Common myeloid progenitor, CD34-positive (primary cell): Measurements from ENCODE around the gene ADARB1.

Experiments used
- CTCF ChIA-PET: fragments of 350-600 bp; sonication (Branson Sonifier 250); formaldehyde crosslinking; loops from one replicate; lab custom pipeline; 2021; ENCODE audit warnings: antibody characterized with exemption; lab: Charles Lee
- POLR2A ChIA-PET: fragments of 350-600 bp; sonication (Branson Sonifier 250); formaldehyde crosslinking; loops from one replicate; lab custom pipeline; 2021; ENCODE audit warnings: antibody characterized with exemption; lab: Charles Lee
- DNase-seq, 3 donors: peaks; one replicate each; pipeline versions ENCODE4 v3.0.0 to v3.0.0-alpha.2; 2013
- H3K27ac ChIP-seq, 2 experiments: 1 replicate in 1 of 2; 2 replicates in 1 of 2; pipeline ENCODE4 v1.7.0; 2013; ENCODE audit warnings: inconsistent platforms in 2 of 2, low read length in 2 of 2, mild to moderate bottlenecking in 2 of 2, low read depth in 1 of 2, moderate library complexity in 1 of 2; ENCODE audit not compliant: severe bottlenecking in 2 of 2, insufficient read depth in 1 of 2, poor library complexity in 1 of 2
- H3K27me3 ChIP-seq, 5 experiments: replicated peaks in 2 of 5; 1 replicate in 3 of 5; 2 replicates in 2 of 5; pipeline versions ENCODE4 v1.6.1 to v1.7.0; 2013; ENCODE audit warnings: low read length in 4 of 5, mild to moderate bottlenecking in 2 of 5, moderate library complexity in 2 of 5, inconsistent platforms in 1 of 5; ENCODE audit not compliant: insufficient read depth in 5 of 5, control insufficient read depth in 4 of 5
- H3K36me3 ChIP-seq, 4 experiments: 1 replicate in 2 of 4; 2 replicates in 2 of 4; pipeline versions ENCODE4 v1.6.1 to v1.7.0; 2013; ENCODE audit warnings: low read length in 3 of 4, control low read depth in 1 of 4, mild to moderate bottlenecking in 1 of 4; ENCODE audit not compliant: control insufficient read depth in 4 of 4, insufficient read depth in 4 of 4
- H3K4me1 ChIP-seq, 4 experiments: 1 replicate in 3 of 4; 2 replicates in 1 of 4; pipeline versions ENCODE4 v1.6.1 to v1.7.1; 2013; ENCODE audit warnings: low read length in 3 of 4, mild to moderate bottlenecking in 3 of 4, control low read depth in 1 of 4, inconsistent platforms in 1 of 4, moderate library complexity in 1 of 4; ENCODE audit not compliant: control insufficient read depth in 4 of 4, insufficient read depth in 4 of 4; ENCODE audit errors: control extremely low read depth in 1 of 4
- H3K4me3 ChIP-seq, 7 experiments: 1 replicate in 4 of 7; 2 replicates in 3 of 7; pipeline versions ENCODE4 v1.5.1 to v1.7.0; 2013; ENCODE audit warnings: mild to moderate bottlenecking in 7 of 7, low read length in 6 of 7, moderate library complexity in 6 of 7, inconsistent platforms in 2 of 7, low read depth in 2 of 7, control low read depth in 1 of 7; ENCODE audit not compliant: insufficient read depth in 4 of 7, control insufficient read depth in 1 of 7; ENCODE audit errors: extremely low read depth in 1 of 7
- H3K9me3 ChIP-seq, 5 experiments: 1 replicate in 4 of 5; 2 replicates in 1 of 5; pipeline versions ENCODE4 v1.6.1 to v1.7.1; 2013; ENCODE audit warnings: low read length in 4 of 5, mild to moderate bottlenecking in 2 of 5, inconsistent platforms in 1 of 5, low read depth in 1 of 5, moderate library complexity in 1 of 5; ENCODE audit not compliant: control insufficient read depth in 4 of 5, insufficient read depth in 2 of 5; ENCODE audit errors: control extremely low read depth in 1 of 5
- WGBS: methylation state at CpG from one replicate; pipeline ENCODE4 v1.1.5; 2013; ENCODE audit not compliant: insufficient coverage; 5-methylcytosine and 5-hydroxymethylcytosine counted together

The ADARB1 gene

DNA sequence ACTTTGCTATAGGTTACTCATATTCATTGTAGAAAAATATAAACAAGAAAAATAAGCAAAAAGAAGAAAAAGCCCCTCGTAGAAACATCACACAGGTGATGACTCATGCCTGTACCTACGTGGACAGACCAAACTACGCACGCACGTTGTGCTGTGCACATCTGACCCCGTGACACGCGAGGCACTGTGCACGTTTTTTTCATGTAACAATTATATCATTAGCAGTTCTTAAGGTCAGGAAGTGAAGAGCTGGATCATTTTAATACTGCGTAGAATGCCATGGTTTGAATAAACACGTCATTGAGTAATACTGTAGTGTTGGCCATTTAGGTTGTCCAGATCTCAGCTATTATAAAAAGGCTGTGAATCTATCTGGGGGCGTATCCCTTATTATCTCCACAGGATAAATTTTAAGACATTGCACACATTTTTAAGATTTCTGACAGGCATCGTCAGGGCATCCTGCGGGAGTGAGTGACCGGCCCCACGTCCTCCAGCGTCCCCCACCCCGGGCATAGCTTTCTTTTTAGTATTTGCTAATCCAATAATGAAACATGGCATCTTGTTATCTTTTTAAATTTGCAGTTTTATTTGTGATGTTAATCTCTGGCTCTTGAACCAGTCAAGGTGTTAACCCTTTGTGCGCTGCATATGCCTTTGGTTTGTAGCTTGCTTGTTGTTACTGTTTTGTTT lies 23.4 kb upstream of the ADARB1 start:
- no peaks in the 10 kb centered on the region for H3K4me1 ChIP-seq
- DNase-seq = no peak
- no peak overlapping the region for H3K27ac ChIP-seq
- peaks cover under 1 to 15% (median 8%) of the 10 kb centered on the region in 5 experiments for H3K27me3 ChIP-seq
- no peaks in the 10 kb centered on the region for H3K36me3 ChIP-seq
- CTCF ChIA-PET = no interaction called here
- 88% methylated on average over 9 of the region's 19 CpGs for WGBS
- POLR2A ChIA-PET = no interaction called here
- H3K4me3 ChIP-seq = no peak overlapping the region
- H3K9me3 ChIP-seq = peaks cover 0 to 12% (median 4%) of the 10 kb centered on the region in 5 experiments

DNA sequence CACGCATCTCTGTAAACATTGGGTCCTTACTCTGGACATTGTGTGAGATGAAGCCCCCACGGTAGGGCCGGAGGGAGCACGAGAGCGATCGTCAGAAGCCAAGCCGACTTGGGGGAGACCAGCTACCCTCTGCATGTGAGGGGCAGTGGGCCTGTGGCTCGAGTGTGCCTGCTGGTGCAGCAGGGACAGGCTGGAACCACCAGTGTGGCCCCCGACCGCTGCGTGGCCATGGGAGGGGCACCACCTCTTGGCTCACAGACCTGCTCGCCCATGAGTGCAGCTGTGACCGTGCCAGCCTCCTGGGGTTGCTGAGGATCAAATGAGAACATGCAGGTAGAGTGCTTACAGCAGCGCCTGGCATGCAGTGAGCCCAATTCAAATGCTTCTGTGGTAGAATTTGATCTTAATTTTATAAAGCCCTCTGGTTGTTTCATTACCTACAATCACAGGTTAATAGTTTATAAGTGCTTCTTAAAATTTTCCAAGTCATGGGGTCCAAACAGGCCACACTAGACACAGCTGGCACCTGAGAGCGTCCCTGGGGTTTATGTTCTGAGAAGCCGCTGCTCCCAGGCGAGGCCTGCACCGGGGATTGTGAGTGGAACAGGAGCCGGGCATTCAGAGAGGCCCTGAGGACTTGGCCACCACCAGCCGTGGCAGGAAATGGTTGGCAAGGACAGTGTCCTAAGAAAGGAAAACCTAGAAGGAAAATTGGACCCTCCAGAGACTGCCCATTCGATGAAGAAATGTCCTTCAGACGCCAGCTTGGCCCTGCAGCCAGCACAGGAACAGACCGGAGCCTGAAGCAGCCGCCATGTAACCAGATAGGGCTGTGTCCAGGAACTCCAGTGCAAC lies 22.6 kb upstream of the ADARB1 start:
- CTCF ChIA-PET = no interaction called here
- Histone ChIP-seq H3K36me3 (no peaks in the 10 kb centered on the region), H3K9me3 (peaks cover 0 to 8% (median 4%) of the 10 kb centered on the region in 5 experiments), H3K27ac (no peak overlapping the region), H3K4me3 (no peak overlapping the region), H3K4me1 (no peaks in the 10 kb centered on the region), H3K27me3 (peaks cover 2 to 20% (median 10%) of the 10 kb centered on the region in 5 experiments)
- WGBS = 85% methylated on average over 23 of the region's 24 CpGs
- DNase-seq = no peak
- POLR2A ChIA-PET = no interaction called here

DNA sequence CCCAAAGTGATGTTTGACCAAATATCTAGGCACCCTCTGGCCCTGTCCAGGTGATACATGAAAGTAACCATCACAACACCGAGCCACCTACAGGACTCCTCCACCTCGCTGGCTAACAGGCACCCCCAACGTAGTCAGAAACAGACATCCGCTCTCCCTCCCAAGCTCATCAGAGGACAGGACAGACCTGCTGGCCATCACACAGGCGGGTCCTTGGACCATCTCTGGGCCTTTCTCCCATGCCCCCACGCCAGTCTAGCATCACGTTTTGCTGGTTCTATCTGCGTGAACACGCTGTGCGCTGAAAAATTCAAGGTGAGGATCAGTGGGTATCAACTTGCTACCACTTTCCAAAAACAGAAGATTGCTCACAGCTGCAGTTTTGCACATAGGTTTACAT lies 21.4 kb upstream of the ADARB1 start:
- H3K4me1 ChIP-seq = no peaks in the 10 kb centered on the region
- 85% methylated on average over 10 of the region's 10 CpGs for whole genome bisulfite sequencing
- no peak overlapping the region for H3K4me3 ChIP-seq
- no peak overlapping the region for H3K27ac ChIP-seq
- H3K27me3 ChIP-seq = peaks cover 2 to 22% (median 12%) of the 10 kb centered on the region in 5 experiments
- POLR2A ChIA-PET = no interaction called here
- H3K36me3 ChIP-seq = no peaks in the 10 kb centered on the region
- no peak for DNase-seq
- no peaks in the 10 kb centered on the region for H3K9me3 ChIP-seq
- CTCF ChIA-PET = interaction anchor here (0.6 to 1.6 kb wide), 2 partner anchors 9 to 76 kb away, joined by 3 to 4 read pairs; no protein-coding TSS in a partner anchor

DNA sequence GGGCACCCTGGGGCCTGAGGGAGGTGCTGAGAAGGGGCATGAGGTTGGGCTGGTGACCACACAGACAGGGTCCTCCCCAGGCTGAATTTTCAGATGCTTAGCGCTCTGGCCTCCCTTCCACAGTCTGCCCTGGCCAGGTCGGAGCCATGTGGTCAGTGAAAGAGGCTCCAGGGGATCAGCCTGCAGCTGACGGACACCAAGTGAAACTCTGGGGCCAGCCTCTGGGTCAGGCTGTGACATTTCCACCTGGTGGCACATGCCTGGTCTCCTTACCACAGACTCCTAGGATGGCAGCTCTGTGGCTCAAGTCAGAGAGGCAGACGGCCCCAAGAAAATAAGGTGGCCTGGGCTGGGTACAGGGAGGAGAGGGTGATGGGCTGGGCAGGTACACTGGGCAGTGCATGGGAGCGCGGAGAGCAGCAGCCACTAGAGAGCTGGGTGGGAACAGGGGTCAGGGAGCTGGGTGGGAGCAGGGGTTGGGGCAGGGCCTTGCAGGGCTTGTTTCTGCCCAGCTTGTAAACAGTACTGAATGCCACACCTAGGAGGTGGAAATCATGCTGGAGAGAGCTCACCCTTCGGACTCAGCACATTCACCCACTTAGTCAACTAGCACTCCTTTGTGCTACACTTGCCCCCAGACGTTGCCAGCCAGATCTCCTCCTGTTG lies 20.7 kb upstream of the ADARB1 start:
- WGBS = 93% methylated on average over 3 of the region's 8 CpGs
- Histone ChIP-seq H3K27me3 (peaks cover 2 to 24% (median 12%) of the 10 kb centered on the region in 5 experiments), H3K4me3 (no peak overlapping the region), H3K27ac (no peak overlapping the region), H3K36me3 (no peaks in the 10 kb centered on the region), H3K4me1 (no peaks in the 10 kb centered on the region), H3K9me3 (no peaks in the 10 kb centered on the region)
- POLR2A ChIA-PET = no interaction called here
- no peak for DNase-seq
- CTCF ChIA-PET = interaction anchor here (0.6 to 1.6 kb wide), 2 partner anchors 8 to 75 kb away, joined by 3 to 4 read pairs; no protein-coding TSS in a partner anchor

DNA sequence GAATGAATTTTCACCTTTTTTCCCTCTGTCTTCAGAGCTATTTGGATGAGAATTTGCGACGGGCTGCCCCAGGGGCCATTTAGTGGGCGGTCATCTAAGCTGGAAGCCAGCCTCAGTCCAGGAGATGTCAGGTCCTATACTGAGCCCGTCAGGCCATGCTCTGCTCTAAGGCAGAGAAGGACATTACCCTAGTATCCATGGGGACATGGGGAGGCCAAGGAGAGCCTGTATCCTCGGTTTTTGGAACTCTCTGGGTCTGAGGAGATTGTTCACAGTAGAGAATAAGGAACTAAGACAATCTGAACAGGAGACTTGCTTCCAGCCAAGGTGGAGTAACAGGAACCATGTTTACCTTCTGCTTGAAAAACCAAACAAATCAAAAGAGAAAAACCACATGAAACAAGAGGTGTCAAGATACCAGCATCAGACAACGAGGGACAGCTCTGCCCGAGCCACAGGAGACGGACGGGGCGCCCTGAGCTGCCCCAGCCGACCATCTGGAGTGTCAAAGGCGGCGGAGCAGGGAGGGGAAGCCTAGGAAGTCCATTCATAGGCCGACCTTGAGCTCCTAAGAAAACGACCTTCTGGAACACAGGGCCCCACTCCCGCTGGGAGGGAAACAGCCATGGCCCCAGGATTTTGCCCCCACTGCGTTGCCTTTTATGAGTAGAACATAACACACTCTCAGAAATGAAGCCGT lies 20.0 kb upstream of the ADARB1 start:
- Histone ChIP-seq H3K36me3 (no peaks in the 10 kb centered on the region), H3K4me3 (no peak overlapping the region), H3K9me3 (no peaks in the 10 kb centered on the region), H3K27ac (no peak overlapping the region), H3K27me3 (peaks cover 0 to 25% (median 12%) of the 10 kb centered on the region in 5 experiments), H3K4me1 (no peaks in the 10 kb centered on the region)
- no peak for DNase-seq
- WGBS = 88% methylated on average over 15 of the region's 18 CpGs
- CTCF ChIA-PET = interaction anchor here (0.6 to 1.6 kb wide), 4 partner anchors 13 to 107 kb away, joined by 3 to 12 read pairs (median 4); no protein-coding TSS in a partner anchor
- POLR2A ChIA-PET = no interaction called here

DNA sequence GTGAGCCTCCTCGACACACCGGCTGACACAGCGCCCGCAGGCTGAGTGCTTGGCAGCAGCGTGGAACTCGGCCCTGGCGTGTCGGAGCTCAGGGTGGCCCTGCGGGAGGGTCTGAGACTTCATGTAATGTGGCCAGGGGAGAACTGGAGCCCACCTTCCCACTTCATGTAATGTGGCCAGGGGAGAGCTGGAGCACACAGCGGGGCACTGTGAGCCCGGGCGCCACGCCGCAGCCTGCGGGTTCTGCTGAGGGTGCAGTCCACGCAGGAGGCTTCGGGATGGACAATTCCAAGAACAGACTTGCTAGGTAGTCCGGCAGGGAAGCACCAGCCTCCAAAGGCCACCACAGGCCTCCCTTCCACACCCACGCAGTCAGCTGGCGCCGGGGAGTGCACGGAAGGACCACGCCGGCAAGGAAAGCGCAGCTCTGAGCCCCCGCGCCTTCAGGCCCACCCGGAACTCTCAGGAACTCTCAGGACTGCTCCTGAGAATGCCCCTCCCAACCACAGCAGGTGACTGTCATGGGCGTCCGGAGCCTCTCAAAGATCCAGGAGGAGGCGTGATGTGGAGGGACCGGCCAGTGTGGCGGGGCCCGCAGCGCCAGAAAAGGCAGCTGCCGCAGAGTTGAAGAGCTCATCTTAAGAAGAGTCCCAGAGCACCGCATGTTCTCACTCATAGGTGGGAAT lies 19.3 kb upstream of the ADARB1 start:
- no peak for DNase-seq
- Histone ChIP-seq H3K4me1 (no peaks in the 10 kb centered on the region), H3K9me3 (no peaks in the 10 kb centered on the region), H3K27ac (no peak overlapping the region), H3K27me3 (peaks cover 0 to 21% (median 12%) of the 10 kb centered on the region in 5 experiments), H3K4me3 (no peak overlapping the region), H3K36me3 (no peaks in the 10 kb centered on the region)
- ChIA-PET CTCF (interaction anchor here (0.6 to 1.6 kb wide), 4 partner anchors 12 to 107 kb away, joined by 3 to 12 read pairs (median 4); no protein-coding TSS in a partner anchor), POLR2A (interaction anchor here (0.5 to 0.6 kb wide), 2 partner anchors 22 to 226 kb away, joined by 3 to 6 read pairs; no protein-coding TSS in a partner anchor)
- 95% methylated on average over 32 of the region's 37 CpGs for WGBS
